Progenitor cell of endocrine pancreas (in vitro differentiated cells): ENCODE results near the gene EIF2S2. TPM values are rescaled to one million over a fixed set of nuclear protein-coding genes. Genes with fewer than 3 reads are reported as not detected.

ENCODE experiments used
- DNase-seq: peaks from one replicate; pipeline ENCODE4 v3.0.0; 2021; ENCODE audit warnings: low spot score; ENCODE audit not compliant: unreplicated experiment
- H3K27ac Mint-ChIP-seq: 2 replicates; pipeline ENCODE4 v1.8.0; 2021; ENCODE audit warnings: mild to moderate bottlenecking, moderate library complexity, mixed read lengths
- H3K27me3 Mint-ChIP-seq: 2 replicates; pipeline ENCODE4 v1.8.0; 2021; ENCODE audit warnings: mixed read lengths
- H3K36me3 Mint-ChIP-seq: 2 replicates; pipeline ENCODE4 v1.8.0; 2022; ENCODE audit warnings: mixed read lengths; ENCODE audit not compliant: insufficient read depth
- H3K4me1 Mint-ChIP-seq: 2 replicates; pipeline ENCODE4 v1.8.0; 2021; ENCODE audit warnings: low read depth, mixed read lengths
- H3K4me3 Mint-ChIP-seq: 2 replicates; pipeline ENCODE4 v1.8.0; 2021; ENCODE audit warnings: low read depth, mild to moderate bottlenecking, moderate library complexity, mixed read lengths
- H3K9me3 Mint-ChIP-seq: 2 replicates; pipeline ENCODE4 v1.8.0; 2021; ENCODE audit warnings: low read depth, mixed read lengths
- total RNA-seq: library from RNA; stranded (reverse); gene quantifications from 2 replicates; pipeline ENCODE4 v1.2.1, GENCODE V29; 2021
- TF ChIP-seq, protein P1 (sequence below): fragments of 200-600 bp; sonication (generic); IDR thresholded peaks from one replicate; pipeline ENCODE4 v1.5.0; 2021; ENCODE audit warnings: antibody characterized with exemption, mild to moderate bottlenecking; ENCODE audit not compliant: unreplicated experiment

EIF2S2 gene
- total RNA-seq, 1 donor from 2014 or later = 84.0 TPM

DNA sequence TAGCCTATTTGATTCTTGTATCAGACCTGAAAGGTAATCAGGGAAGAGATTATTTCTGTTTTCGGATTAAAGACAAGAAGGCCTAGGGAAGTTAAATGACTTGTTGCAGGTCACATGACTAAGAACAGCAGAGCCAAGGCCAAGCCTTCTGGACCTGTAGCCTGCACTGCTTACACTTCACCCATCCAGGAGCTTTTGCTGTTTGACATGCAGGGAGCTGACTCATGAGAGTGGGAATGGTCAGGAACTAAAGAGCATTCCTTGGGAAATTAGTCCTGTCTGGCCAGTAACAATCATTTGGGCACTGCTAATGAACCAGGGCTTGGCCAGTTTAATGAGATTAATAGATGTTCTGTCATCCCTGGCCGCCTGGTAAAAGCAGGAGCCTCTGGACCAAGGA, 46.8 kb downstream of the EIF2S2 start:
- no peak overlapping the region for H3K27ac Mint-ChIP-seq
- no peaks in the 10 kb centered on the region for H3K27me3 Mint-ChIP-seq
- no peaks in the 10 kb centered on the region for H3K9me3 Mint-ChIP-seq
- DNase-seq = no peak
- H3K4me1 Mint-ChIP-seq = peaks cover 13% of the 10 kb centered on the region
- peaks cover 2% of the 10 kb centered on the region for H3K36me3 Mint-ChIP-seq
- no peak overlapping the region for H3K4me3 Mint-ChIP-seq
- TF ChIP-seq, protein P1, sequence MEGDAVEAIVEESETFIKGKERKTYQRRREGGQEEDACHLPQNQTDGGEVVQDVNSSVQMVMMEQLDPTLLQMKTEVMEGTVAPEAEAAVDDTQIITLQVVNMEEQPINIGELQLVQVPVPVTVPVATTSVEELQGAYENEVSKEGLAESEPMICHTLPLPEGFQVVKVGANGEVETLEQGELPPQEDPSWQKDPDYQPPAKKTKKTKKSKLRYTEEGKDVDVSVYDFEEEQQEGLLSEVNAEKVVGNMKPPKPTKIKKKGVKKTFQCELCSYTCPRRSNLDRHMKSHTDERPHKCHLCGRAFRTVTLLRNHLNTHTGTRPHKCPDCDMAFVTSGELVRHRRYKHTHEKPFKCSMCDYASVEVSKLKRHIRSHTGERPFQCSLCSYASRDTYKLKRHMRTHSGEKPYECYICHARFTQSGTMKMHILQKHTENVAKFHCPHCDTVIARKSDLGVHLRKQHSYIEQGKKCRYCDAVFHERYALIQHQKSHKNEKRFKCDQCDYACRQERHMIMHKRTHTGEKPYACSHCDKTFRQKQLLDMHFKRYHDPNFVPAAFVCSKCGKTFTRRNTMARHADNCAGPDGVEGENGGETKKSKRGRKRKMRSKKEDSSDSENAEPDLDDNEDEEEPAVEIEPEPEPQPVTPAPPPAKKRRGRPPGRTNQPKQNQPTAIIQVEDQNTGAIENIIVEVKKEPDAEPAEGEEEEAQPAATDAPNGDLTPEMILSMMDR = no peak

DNA sequence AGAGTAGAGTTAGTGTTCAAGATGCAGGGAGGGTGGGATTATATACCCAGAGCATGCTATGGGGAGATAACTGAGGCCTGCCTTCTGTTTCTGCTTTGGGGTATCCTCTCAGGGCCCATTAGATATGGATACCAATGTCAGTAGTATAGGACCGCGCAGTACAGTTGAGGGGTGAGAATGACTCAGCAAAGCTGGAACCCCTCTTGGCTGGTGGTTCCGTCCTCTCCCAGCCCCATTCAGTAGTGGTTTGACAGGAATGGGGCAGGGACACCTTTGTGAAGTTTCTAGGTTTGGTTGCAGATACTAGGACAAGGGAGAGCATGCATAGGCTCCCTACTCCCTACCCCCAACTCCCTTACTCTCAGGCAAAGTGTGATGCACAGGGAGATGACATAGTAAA, 47.8 kb downstream of the EIF2S2 start:
- no peaks in the 10 kb centered on the region for H3K9me3 Mint-ChIP-seq
- TF ChIP-seq, protein P1 = no peak
- no peaks in the 10 kb centered on the region for H3K27me3 Mint-ChIP-seq
- no peak for DNase-seq
- H3K27ac Mint-ChIP-seq = peak overlapping the region; percentile 1
- peaks cover 13% of the 10 kb centered on the region for H3K4me1 Mint-ChIP-seq
- H3K4me3 Mint-ChIP-seq = no peak overlapping the region
- H3K36me3 Mint-ChIP-seq = peaks cover 2% of the 10 kb centered on the region

DNA sequence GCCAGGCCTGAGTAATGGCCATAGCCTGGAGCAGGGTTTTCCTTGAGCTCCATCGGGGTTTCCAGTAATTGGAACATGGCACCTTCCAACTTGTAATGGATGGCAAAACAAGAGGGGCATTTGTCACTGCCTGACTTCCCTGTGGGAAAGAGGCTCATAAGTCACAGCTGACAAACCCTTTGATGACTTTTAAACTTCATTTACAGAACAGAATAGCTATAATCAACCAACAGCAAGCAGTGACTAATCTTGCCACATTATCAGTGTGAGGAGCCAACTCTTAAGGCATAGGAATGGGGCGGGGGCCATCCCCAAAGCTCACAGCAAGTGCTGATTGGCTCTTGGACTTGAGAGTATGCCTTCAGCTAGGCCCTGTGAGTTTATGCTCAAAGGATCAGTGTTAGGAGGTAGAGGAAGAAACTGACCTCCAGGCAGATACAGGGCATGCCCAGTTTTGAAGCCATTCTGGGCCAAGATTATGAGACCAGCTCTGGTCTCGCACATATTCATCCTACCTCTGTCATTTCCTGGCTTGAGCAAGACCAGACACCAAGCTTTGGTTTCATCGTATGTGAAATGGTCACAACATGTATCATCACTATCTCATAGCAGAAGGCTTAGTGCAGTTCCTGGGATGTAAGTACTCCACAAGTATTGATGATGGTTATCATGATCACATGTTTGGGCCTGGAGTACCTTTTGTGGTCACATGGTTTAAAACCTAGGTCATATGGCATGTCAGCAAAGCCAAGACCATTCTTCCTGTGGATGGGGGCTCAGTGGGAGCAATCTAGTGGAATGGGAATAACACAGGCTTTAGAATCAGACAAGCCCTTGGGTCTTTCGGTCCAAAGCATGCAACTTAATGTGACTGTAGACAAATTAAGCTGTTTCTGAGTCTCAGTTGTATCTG, 49.2 kb downstream of the EIF2S2 start:
- H3K36me3 Mint-ChIP-seq = peaks cover 2% of the 10 kb centered on the region
- TF ChIP-seq, protein P1 = no peak
- H3K4me3 Mint-ChIP-seq = no peak overlapping the region
- peaks cover 12% of the 10 kb centered on the region for H3K4me1 Mint-ChIP-seq
- no peaks in the 10 kb centered on the region for H3K27me3 Mint-ChIP-seq
- H3K9me3 Mint-ChIP-seq = no peaks in the 10 kb centered on the region
- DNase-seq = no peak
- H3K27ac Mint-ChIP-seq = no peak overlapping the region

DNA sequence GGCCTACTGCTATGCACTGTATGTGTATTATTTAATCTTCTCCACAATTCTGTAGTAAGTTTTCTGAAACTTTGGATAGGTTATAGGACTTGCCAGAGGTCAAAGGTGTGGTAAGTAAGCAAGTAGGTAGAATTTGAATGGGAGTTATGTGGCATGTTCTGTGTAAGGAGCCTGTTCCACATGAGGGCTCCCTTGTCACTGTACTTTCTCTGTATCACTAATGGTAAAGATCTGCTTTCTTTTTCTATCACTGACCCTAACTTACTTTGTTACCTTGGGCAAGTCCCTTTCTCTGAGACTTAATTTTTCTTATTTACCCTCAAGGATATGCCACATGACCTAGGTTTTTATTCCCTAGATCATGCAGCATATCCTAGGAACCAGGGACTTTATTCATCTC, 50.3 kb downstream of the EIF2S2 start:
- H3K9me3 Mint-ChIP-seq = no peaks in the 10 kb centered on the region
- no peaks in the 10 kb centered on the region for H3K27me3 Mint-ChIP-seq
- no peak overlapping the region for H3K4me3 Mint-ChIP-seq
- no peak for DNase-seq
- H3K36me3 Mint-ChIP-seq = peaks cover 2% of the 10 kb centered on the region
- peaks cover 11% of the 10 kb centered on the region for H3K4me1 Mint-ChIP-seq
- TF ChIP-seq, protein P1 = no peak
- no peak overlapping the region for H3K27ac Mint-ChIP-seq

DNA sequence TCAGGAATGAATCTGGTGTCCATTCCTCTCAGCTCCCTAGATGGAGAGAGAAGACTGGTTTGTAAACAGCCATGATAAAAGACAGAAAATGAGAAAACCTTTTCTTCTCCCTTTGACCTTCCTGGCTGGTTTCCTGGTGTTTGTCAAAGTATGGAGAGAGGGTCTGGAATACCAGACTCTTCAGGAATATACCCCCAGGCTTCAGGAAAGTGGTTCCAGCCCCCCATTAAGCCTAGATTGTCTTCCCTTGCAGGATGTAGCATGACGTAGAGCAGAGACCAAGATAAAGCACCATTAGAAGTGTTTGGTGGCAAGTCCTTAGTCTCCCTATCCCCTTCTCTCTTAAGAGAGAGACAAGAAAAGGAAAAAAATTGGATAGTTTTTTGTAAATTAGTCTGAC, 51.1 kb downstream of the EIF2S2 start:
- Mint-ChIP-seq H3K27ac (peak overlapping the region; percentile 65), H3K4me3 (no peak overlapping the region), H3K9me3 (no peaks in the 10 kb centered on the region), H3K4me1 (peaks cover 11% of the 10 kb centered on the region), H3K36me3 (peaks cover 2% of the 10 kb centered on the region), H3K27me3 (no peaks in the 10 kb centered on the region)
- TF ChIP-seq, protein P1 = no peak
- no peak for DNase-seq
